LHCN-M2 (cell line): ENCODE data around the gene BCKDHA. TPM values are rescaled to one million over a fixed set of nuclear protein-coding genes. Genes with fewer than 3 reads are reported as not detected.
"Not testable (repeated sequence)": the region's sequence is repeated elsewhere in the genome, so short reads cannot be mapped to it uniquely, and the experiment has no call there.

Experiments
- DNase-seq: peaks from one replicate; pipeline ENCODE4 v3.0.0-alpha.2; 2012; ENCODE audit warnings: low read depth
- total RNA-seq: library from RNA; depleted of rRNA; stranded (reverse); fragments of >200 nt; gene quantifications from 2 replicates; pipeline ENCODE4 v1.2.3, GENCODE V29; 2014

The BCKDHA gene
- total RNA-seq, 1 experiment from 2014 or later, result 38.6 TPM

GRCh38 chr19:41425174-41426115, 27.8 kb downstream of the BCKDHA start:
- no peak for DNase-seq

- no peak for DNase-seq
Observed at GRCh38 chr19:41426116-41426841, 28.7 kb downstream of the BCKDHA start.

GRCh38 chr19:41426952-41427646, 29.5 kb downstream of the BCKDHA start, which contains the start of gene B3GNT8:
Gene B3GNT8 (minus strand): TSS chr19:41427374. CDS start chr19:41426778, 596 bp downstream.
- no peak for DNase-seq

- no peak for DNase-seq
Observed at GRCh38 chr19:41427647-41428480, 30.2 kb downstream of the BCKDHA start.

- DNase-seq, result peak; percentile 25
Observed at GRCh38 chr19:41428481-41428859, 30.9 kb downstream of the BCKDHA start.

GRCh38 chr19:41430922-41431321, 33.3 kb downstream of the BCKDHA start:
- no peak for DNase-seq

- no peak for DNase-seq
Observed at GRCh38 chr19:41431426-41432386, 34.1 kb downstream of the BCKDHA start.

- no peak for DNase-seq
Observed at GRCh38 chr19:41433171-41433570, 35.6 kb downstream of the BCKDHA start.

- no peak for DNase-seq
Observed at GRCh38 chr19:41434450-41434849, 36.8 kb downstream of the BCKDHA start.

GRCh38 chr19:41435376-41435775, 37.8 kb downstream of the BCKDHA start:
- not testable (repeated sequence) for DNase-seq

GRCh38 chr19:41435936-41436673, 38.5 kb downstream of the BCKDHA start:
- DNase-seq, result no peak

- no peak for DNase-seq
Observed at GRCh38 chr19:41436674-41436951, 39.0 kb downstream of the BCKDHA start.

- no peak for DNase-seq
Observed at GRCh38 chr19:41437944-41438574, 40.4 kb downstream of the BCKDHA start.

GRCh38 chr19:41439441-41440222, 42.0 kb downstream of the BCKDHA start, which contains the start of gene DMAC2:
Gene DMAC2 (minus strand): TSS chr19:41439912. CDS start chr19:41439899, 13 bp downstream.
- DNase-seq, result peak; percentile 97

GRCh38 chr19:41441321-41441945, 43.8 kb downstream of the BCKDHA start:
- no peak for DNase-seq

- no peak for DNase-seq
Observed at GRCh38 chr19:41442473-41443355, 45.1 kb downstream of the BCKDHA start, which contains the start of gene ERICH4. Gene ERICH4 (plus strand): TSS chr19:41443156. CDS start chr19:41443170, 14 bp downstream.
